GM19238 (cell line): Measurements from ENCODE around the gene TIMP1.
A peak's percentile ranks its signal among the peaks of the same experiment; 100 is the strongest.

Experiments
- DNase-seq: peaks from one replicate; pipeline ENCODE4 v3.0.0; 2011; ENCODE audit warnings: low spot score; ENCODE audit not compliant: insufficient read length

Gene TIMP1

GRCh38 chrX:47581731-47582647 lies at the start of gene TIMP1:
Gene TIMP1, plus strand, starts transcription at chrX:47582436. Its CDS starts 980 bp downstream, at chrX:47583416.
- DNase-seq, result peak; percentile 73

- DNase-seq, result no peak
These were observed 42.4 kb upstream of the TIMP1 start for GRCh38 chrX:47539860-47540259.

- DNase-seq, result no peak
These were observed 41.3 kb upstream of the TIMP1 start for GRCh38 chrX:47540754-47541538.

GRCh38 chrX:47543496-47543895 lies 38.7 kb upstream of the TIMP1 start:
- no peak for DNase-seq

GRCh38 chrX:47556045-47556623 lies 26.1 kb upstream of the TIMP1 start:
- peak; percentile 48 for DNase-seq

GRCh38 chrX:47558436-47558835 lies 23.8 kb upstream of the TIMP1 start:
- DNase-seq, result no peak

GRCh38 chrX:47560179-47560933 lies 21.9 kb upstream of the TIMP1 start:
- no peak for DNase-seq

GRCh38 chrX:47560934-47561658 lies 21.1 kb upstream of the TIMP1 start, which contains the start of gene ARAF:
Gene ARAF, plus strand, starts transcription at chrX:47561205. Its CDS starts 1,763 bp downstream, at chrX:47562968.
- peak; percentile 78 for DNase-seq

GRCh38 chrX:47561659-47562151 lies 20.5 kb upstream of the TIMP1 start:
- no peak for DNase-seq

GRCh38 chrX:47562615-47563243 lies 19.5 kb upstream of the TIMP1 start:
- DNase-seq, result no peak

GRCh38 chrX:47563801-47564315 lies 18.4 kb upstream of the TIMP1 start:
- no peak for DNase-seq

- no peak for DNase-seq
These were observed 17.7 kb upstream of the TIMP1 start for GRCh38 chrX:47564438-47565085.

- DNase-seq, result no peak
These were observed 15.4 kb upstream of the TIMP1 start for GRCh38 chrX:47566841-47567240.

- no peak for DNase-seq
These were observed 13.5 kb upstream of the TIMP1 start for GRCh38 chrX:47568656-47569295.

- DNase-seq, result no peak
These were observed 11.4 kb upstream of the TIMP1 start for GRCh38 chrX:47570794-47571193.

GRCh38 chrX:47571215-47571614 lies 11.0 kb upstream of the TIMP1 start:
- no peak for DNase-seq

- DNase-seq, result no peak
These were observed 10.3 kb upstream of the TIMP1 start for GRCh38 chrX:47571896-47572295.

- no peak for DNase-seq
These were observed 9.4 kb upstream of the TIMP1 start for GRCh38 chrX:47572773-47573340.
